GM12874 (cell line): ENCODE measurements around the gene STK24.

Experiments used
- TF ChIP-seq, protein P1 (sequence below): IDR thresholded peaks from 2 replicates; pipeline ENCODE4 v1.5.1; 2011; ENCODE audit warnings: low read depth, mild to moderate bottlenecking, control low read depth, low read length, moderate library complexity; ENCODE audit not compliant: insufficient read depth

Gene STK24

DNA sequence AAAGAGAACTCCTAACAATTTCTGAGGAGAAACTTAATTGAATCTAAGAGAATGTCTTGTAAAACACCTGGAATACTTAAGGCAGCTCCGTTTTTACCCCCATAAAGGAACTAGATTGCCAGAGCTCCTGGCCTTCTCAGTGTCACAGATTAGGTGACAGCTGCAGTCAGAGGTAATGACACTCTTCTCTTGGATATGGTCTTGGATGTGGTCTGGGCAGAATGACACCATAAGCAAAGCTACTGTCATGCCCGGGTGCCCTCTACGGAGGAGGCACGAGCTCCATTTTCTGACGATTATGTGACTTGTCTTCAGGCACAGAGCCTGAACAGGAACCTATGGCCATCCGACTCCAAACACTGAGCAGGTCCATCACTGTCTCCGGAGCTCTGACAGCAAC, 46.7 kb downstream of the STK24 start:
- TF ChIP-seq, protein P1, sequence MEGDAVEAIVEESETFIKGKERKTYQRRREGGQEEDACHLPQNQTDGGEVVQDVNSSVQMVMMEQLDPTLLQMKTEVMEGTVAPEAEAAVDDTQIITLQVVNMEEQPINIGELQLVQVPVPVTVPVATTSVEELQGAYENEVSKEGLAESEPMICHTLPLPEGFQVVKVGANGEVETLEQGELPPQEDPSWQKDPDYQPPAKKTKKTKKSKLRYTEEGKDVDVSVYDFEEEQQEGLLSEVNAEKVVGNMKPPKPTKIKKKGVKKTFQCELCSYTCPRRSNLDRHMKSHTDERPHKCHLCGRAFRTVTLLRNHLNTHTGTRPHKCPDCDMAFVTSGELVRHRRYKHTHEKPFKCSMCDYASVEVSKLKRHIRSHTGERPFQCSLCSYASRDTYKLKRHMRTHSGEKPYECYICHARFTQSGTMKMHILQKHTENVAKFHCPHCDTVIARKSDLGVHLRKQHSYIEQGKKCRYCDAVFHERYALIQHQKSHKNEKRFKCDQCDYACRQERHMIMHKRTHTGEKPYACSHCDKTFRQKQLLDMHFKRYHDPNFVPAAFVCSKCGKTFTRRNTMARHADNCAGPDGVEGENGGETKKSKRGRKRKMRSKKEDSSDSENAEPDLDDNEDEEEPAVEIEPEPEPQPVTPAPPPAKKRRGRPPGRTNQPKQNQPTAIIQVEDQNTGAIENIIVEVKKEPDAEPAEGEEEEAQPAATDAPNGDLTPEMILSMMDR, result no peak

- TF ChIP-seq, protein P1, result no peak
Observed at GRCh38 chr13:98529171-98529570, 47.7 kb downstream of the STK24 start.

- TF ChIP-seq, protein P1, result no peak
Observed at GRCh38 chr13:98528663-98529064, 48.2 kb downstream of the STK24 start.

- TF ChIP-seq, protein P1, result no peak
Observed at GRCh38 chr13:98527526-98527925, 49.4 kb downstream of the STK24 start.

DNA sequence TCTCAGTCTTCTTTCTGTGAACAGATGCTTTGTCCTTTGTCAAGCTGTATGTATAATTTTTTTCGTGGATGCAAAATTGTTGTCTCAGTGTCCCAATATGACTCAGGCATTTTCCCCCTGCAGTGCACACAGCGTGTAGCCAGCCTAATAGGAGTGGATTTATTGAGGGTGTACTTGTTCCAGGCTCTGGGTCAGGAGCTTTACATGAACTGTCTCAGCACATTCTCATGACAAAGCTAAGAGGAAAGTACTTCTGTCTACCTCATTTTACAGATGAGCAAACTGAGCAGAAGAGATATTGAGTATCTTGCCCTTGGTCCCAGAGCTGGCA, 50.8 kb downstream of the STK24 start:
- TF ChIP-seq, protein P1, result no peak

DNA sequence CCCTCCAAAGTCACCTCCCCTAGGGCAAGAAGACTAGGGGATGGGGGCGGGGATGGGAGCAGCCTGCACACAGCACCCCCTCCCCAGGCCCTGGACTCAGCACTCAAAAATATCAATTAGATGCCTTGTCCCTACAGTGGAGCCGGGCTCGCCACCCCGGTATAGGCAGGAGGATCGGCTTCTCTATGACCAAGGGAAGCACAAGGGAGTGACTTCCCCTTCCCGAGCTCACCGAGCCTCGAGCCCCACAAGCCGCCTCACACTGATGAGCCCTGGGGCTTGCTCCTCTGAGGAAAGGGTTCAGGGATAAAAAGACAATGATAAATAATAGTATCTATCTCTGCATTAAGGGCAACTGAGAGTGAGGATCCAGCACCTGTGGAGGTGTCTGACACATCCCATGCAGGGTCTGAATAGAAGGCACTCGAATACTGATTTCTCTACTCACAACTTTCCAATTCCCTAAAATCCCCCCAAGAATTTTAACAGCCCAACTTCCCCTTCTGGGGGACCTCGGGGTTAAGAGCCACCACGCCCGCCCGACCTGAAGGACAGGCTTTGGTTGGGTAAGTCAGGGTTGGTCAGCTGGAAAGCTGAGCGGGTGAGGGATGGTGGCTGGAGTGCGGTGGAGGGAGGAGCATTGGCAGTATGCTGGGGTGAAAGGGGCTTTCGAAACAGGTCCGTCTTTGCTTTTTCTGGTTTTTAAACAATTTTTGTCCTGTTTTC, 51.3 kb downstream of the STK24 start:
- TF ChIP-seq, protein P1, result no peak

DNA sequence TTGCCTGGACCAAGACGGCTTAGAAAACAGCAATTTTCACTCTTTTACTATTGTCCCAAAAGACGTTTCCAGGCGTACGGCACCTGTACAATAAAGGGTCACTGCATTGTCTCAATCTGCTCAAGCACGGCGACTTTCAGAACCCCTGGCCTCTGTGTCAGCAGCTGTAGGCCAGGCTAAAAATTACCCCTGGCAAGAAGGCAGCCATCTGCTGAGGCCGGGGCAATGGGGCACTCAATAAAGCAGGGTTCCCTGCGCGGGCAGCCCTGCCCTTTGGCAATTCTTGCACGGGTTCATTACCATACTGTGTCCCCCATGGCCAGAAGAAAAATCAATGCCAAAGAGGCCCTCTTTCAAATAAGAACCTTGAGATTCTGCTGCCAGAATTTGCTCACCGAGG, 52.1 kb downstream of the STK24 start:
- TF ChIP-seq, protein P1, result no peak

DNA sequence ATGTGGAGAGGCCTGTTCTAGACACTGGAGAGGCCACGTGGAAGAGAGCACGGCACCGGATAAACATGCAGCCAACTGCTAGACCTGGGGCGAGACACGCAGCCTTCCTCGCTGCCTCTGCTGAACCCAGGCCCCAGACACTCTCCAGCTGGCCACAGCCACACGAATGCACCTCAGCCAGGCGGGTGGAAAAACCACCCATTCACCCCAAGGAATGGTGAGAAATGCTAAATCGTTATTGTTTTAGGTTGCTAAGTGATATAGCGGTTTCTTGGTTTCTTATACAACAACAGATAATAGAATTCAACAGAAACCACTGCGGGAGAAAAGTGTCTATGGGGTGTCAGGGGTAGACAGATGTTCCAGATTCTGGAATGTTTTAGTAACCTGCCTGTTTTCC, 52.5 kb downstream of the STK24 start:
- TF ChIP-seq, protein P1, result no peak
